GM19025 (cell line): Measurements from ENCODE around the gene NDUFA7.
"Not testable (repeated sequence)": the region's sequence is repeated elsewhere in the genome, so short reads cannot be mapped to it uniquely, and the experiment has no call there.

Experiments used
- ATAC-seq: cut with Tn5 transposase; IDR thresholded peaks from one replicate; pipeline ENCODE4 v1.9.1; 2021; ENCODE audit warnings: mild to moderate bottlenecking, low read depth, moderate library complexity; ENCODE audit not compliant: unreplicated experiment

Gene NDUFA7

DNA sequence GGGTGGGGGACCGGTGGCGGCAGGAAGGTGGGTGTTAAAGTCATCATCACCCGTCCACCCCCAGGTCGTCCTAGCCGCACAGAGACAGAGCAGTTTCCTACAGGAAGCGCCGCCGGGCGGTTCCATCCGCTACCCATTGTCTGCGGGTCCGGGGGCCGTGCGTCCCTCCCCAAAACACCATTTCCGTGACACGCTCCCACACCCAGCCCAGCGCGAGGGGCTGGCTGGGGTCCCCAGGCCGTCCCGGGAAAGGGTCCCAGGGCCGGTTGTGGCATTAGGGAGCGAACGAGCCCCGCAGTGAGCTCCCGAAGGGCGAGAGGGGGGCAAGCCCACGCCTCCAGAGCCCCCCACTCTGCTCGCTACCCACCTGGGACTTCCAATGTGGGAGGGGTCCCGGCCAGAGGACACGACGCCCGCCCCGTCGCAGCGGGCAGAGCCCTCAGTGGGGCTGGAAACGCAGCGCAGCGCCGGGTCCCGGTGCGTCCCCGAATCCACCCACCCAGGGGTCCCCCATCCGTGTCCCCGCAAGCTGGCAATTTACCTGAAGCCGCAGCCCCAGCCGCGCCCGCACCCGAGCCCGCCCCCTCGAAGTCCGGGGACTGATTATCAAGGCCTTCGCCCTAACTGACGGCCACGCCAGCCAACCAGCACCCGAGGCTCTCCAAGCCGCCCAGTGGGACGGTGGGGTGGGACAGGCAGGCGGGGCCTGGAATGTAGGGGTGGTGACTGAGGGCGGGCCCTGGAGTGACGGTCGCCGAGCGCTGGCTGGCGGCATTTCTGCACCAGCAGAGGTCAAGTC is 21.7 kb upstream of the NDUFA7 start, which contains the start of gene KANK3:
Gene KANK3 (minus strand): TSS at position 579 of the 799 bp plus-strand sequence. CDS start 5,434 bp downstream, outside the sequence.
- peak; percentile 95 for ATAC-seq

DNA sequence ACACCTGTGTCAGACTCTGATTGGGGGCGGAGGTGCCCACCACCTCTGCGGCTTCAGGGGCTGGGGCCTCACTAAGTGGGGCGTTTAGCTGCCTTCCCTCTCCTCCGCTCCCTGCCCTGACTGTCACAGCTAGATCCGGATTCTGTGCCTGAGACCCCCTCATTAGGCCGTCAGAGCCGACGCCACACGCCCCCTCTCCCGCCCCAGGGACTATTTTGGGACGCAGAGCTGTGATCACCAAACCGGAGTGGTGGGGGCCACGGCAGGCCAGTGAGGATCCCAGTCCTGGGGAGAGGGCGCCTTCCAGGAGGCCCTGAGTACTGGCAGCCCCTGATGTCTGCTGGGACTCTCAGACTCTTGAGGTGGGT is 21.1 kb upstream of the NDUFA7 start:
- ATAC-seq: no peak

DNA sequence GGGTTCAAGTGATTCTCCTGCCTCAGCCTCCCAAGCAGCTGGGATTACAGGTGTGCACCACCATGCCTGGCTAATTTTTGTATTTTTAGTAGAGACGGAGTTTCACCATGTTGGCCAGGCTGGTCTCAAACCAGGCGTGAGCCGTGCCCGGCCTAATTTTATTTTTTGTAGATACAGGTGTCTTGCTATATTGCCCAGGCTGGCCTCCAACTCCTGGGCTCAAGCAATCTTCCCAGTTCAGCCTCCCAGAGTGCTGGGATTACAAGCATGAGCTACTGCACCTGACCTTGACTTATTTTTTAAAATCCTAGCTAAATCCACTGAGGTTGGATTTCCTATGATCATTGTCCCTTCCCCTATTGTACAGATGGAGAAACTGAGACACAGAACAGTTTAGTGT is 20.3 kb upstream of the NDUFA7 start:
- ATAC-seq: not testable (repeated sequence)

DNA sequence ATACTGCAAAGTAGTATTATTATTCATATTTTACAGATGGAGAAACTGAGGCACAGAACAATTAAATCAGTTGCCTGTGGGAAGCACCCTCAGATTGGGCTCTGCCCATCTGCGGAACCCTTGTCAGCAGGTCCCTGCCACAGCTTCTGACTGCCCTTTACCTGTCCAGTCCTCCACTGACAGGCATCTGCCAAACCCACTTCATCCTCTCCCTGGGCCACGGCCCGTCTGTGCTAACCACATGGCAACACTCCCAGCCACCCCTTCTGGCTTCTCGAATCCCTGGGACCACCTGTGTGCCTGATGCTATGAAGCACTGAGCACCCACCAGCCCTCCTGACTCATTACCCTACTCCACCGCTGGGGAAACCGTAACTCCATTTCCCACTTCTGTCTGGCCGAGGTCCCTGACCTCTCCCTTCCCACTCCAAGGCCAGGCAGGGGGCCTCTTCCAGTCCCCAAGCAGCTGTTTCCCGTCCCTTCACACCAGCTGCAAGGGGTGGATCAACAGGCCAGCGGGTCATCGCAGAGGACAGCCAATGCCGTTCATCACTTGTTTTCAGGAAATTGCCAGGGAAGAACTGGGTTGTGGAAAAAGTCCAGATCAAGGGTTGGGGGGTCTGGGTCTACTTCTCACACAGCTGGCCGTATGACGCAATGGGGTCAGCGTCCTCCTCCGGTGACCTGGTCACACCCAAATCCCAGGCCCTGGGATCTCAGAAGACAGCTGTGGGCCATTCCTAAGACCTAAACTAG is 19.3 kb upstream of the NDUFA7 start:
- ATAC-seq: no peak

DNA sequence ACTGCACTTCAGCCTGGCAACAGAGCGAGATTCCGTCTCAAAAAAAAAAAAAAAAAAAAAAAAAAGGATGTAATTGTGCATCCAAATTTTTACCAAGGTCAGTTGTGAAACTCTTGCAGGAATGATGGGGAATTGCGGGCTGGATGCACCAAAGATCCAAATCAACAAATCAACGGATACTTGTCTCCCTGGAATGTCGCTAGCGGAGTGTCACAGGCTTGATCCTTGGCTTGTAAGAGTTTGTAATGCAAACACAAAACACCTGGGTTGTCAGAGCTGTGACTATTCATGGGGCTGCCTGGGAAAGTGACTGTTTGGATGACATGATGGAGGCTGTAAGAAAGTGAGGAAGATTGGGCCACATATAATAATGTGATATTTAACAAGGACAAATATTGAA is 17.7 kb upstream of the NDUFA7 start:
- ATAC-seq: no peak

DNA sequence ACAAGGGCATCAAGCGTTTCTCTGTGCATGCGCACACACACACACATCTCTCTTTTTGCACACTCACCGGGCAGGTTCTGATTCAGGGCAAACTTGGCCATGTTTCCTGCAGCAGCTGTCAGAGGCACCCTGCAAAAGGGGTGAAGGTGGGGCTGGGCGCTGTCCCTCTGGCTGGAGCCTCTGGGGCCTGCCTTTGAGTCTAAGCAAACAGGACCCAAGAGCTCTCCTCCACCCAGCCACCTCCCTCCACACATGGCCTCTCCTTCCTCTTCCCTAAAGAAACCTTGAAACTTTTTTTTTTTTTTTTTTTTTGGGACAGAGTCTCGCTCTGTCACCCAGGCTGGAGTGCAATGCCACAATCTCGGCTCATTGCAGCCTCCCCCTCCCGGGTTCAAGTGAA is 16.6 kb upstream of the NDUFA7 start:
- ATAC-seq: no peak

DNA sequence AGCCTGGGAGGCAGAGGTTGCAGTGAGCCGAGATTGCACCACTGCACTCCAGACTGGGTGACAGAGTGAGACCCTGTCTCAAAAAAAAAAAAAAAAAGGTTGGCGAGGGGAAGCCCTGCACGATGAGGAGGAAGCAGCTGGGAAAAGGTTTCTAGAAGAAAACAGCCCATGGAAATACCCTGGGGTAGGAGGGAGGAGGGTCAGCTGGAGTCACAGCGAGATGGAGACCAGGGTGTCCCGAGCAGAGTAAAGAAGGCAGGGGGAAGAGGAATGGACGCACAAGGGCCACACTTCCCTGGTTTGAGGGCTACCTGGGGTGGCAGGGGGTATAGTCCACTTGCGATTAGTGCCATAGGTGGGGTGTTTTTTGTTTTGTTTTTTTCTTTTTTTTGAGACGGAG is 15.5 kb upstream of the NDUFA7 start:
- no peak for ATAC-seq

DNA sequence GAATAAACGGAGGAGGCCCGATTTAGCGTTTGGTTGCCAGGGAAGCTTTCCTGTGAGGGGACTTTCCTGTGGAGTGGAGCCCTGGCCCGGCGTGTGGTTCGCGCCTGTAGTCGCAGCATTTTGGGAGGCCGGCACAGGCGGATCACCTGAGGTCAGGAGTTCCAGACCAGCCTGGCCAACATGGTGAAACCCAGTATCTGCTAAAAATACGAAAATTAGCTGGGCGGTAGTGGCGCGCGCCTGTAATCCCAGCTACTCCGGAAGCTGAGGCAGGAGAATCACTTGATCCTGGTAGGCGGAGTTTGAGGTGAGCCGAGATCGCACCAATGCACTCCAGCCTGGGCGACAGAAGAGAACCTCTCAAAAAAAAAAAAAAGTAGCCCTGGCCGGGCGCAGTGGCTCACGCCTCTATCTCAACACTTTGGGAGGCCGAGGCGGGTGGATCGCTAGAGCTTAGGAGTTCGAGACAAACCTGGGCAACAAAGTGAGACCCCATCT is 14.9 kb upstream of the NDUFA7 start:
- ATAC-seq: no peak

DNA sequence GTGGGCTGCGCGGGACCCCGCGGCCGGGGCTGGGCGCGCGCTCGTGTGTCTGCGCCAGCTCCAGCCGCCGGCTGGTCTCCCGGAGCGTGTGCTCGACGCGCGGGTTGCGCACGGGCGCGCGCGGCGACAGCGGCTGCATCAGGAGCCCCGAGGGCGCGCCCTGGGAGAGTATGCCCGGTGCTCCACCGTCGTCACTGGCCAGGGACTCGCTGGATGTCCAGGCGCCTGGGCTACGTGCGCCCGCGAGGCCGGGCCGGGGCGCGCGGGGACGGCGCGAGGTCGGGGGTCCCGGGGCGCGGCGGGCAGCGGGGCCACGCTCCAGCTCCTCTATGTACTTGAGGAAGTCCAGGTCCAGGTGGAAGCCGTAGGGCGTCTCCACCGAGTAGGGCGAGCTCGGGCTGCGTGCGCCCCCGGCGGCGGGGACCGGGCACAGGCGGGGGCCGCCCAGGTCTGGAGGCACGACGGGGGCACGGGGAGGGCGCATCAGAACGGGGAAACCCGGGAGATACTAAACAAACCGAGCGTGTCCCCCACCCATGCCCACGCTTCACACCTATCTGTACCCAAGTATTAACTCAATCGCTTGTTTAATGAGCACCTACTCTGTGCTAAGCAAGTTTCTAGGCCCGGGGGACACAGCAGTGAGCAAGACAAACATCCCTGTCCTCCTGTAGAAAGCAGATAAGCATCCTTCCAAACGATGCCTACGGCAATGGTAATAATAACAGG is 14.3 kb upstream of the NDUFA7 start:
- ATAC-seq: no peak

DNA sequence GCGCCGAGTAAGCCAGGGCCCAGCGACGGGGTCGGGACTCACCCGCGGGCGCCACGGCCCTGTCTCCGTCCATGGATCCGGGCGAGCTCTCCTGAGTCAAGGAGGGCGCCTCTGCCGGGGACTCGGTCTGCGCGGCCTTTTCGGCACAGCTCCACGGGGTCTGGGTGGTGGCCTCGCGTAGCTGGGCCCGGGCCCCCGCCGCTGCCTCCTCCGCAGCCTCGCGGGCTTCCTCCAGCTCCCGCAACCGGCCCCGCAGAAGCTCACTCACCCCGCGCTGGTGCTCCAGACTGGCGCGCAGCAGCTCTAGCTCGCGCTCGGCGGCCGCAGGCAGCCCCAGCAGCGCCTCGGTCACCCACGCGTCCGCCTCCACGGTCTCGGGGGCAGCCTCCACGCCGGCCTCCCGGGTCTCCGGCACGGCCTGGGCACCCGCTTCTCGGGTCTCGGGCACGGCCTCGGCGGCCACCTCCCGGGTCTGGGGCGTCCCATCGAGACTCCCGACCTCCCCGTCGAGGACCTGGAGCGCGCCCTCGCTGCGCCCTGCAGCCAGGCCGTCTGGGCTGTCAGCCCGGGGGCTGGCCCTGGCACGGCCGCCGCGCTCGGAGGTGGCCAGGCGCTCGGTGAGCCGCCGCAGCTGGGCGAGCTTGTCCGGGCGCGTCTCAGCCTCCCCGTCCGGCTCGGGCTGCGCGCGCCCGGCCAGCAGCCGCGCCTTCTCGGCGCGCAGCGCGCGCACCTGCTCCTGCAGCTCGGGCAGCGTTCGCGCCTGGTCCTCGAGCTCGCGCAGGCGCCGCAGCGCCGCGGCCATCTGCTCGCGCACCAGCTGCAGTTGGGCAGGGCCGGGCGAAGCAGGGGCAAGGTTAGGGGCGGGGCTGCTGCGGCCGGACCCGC is 13.5 kb upstream of the NDUFA7 start:
- no peak for ATAC-seq

DNA sequence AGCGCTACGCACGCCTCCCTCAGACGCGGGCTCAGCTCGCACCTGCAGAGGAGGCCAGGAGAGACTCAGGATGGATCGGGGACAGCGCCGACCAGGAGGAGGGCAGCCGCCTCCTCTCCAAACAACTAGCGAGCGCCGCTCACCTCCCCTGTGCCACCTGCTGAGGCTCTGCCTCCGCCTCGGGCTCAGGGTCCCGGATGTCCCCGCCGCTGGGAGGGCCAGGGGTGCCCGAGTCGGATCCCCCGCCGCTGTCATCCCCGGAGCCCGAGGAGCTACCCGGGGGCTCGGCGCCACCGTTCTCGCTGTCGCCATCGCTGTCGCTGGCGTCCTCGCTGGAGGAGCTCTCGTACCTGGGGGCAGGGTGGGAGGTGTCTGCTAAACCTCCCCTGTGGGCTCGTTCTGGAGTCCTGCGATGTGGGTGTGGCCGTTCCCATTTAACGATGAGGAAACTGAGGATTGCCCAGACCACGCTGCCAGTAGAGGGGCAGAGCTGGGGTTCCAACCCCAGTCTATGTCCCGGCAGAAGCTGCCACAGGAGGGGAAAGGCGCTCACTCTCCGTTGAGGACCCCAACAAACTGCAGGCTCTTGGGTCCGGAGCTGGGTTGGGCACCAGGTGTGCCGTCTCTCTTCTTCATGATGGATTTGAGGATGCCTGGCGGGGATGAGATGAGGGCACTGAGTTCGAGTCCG is 12.7 kb upstream of the NDUFA7 start:
- ATAC-seq: no peak

DNA sequence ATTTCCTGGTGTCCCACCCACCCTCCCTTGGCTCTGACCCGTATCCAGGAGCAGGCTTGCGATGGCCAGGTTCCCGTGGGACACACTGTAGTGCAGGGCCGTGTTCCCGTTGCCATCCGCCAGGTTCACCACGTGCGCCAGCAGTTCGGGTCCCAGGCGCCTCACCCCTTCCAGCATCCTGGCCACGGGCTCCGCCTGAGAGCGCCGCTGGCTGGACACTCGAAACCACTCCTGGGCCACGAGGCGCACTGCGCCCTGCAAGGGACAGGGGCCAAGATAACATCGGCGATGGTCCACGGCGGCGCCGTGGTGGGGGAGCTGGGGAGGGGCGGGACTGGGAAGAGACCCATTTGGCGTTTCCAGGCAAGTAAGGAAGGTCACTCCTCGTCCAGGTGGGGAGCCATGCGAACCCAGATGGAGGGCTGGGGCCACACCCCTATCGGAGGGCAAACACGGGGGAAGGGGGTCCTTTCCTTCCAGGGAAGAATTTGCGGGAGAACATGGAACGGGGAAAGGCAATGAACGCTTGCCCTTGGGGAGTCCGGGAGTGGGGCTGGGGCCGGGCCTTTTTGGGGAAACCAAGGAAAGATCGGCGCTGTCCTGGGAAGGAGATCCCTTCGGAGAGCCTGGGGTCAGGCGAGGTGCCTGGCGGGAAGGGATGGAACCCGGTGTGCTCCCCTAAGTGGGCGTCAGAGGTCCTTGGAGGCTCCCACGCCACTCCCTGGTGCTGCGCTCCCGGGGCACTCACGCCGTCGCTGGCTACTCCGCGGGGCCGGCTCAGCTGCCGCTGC is 12.0 kb upstream of the NDUFA7 start:
- ATAC-seq: no peak

DNA sequence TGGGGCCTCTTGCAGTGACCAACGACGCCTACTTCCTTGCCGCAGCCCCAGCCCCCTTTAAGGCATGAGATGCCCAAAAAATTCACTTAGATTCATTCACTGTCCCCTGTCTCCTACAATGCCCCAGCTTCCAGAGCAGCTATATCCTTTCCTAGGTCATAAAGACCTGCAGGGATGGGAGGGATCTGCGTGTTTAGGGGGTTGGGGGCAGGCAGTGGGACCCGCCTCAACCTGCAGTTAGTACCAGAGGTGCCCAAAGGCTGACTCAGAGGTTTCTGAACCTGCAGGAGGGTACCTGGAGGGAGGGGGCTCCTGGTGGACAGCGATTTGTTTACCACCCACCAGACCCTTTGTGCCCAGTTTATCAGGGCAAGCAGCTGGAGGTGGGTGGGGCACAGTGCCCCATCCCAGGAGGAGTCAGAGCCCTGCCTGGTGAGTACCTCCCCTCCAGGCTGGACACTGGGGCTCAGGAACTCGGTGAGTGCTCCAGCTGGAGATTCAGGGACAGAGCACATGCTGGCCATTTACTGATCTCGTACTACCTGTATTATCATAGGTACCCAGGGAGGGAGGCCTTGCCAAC is 10.2 kb upstream of the NDUFA7 start:
- no peak for ATAC-seq

DNA sequence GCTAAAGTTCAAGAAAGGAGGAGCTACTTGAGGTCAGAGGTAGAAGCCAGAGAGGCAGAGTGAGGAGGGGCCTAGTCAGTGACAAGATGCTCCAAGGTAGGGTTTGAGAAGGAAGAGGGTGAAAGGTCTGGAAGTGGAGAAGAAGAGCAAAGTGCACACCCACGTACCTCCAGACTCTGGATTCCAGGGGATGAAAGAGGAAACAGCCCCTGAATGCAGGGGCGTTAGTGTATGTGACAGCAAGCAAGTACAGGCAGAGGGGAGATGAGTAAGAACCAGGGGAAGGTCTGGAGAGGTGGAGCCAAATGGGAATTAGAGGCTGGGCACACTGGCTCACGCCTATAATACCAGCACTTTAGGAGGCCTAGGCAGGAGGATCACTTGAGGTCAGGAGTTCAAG is 8.8 kb upstream of the NDUFA7 start:
- no peak for ATAC-seq

DNA sequence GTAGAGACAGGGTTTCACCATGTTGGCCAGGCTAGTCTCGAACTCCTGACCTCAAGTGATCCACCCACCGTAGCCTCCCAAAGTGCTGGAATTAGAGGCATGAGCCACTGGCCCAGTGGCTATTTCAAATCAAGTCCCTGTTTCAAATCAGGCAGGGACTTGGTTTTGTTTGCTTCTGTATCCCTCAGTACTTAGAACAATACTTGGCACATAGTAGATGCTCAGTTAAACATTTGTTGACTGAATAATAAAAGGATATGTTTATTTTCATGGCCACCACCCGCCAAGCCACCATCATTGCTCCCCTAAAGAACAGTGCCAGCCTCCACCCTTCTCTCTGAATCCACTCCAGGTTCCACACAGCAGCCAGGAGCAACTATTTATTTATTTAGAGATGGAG is 4.3 kb upstream of the NDUFA7 start:
- no peak for ATAC-seq

DNA sequence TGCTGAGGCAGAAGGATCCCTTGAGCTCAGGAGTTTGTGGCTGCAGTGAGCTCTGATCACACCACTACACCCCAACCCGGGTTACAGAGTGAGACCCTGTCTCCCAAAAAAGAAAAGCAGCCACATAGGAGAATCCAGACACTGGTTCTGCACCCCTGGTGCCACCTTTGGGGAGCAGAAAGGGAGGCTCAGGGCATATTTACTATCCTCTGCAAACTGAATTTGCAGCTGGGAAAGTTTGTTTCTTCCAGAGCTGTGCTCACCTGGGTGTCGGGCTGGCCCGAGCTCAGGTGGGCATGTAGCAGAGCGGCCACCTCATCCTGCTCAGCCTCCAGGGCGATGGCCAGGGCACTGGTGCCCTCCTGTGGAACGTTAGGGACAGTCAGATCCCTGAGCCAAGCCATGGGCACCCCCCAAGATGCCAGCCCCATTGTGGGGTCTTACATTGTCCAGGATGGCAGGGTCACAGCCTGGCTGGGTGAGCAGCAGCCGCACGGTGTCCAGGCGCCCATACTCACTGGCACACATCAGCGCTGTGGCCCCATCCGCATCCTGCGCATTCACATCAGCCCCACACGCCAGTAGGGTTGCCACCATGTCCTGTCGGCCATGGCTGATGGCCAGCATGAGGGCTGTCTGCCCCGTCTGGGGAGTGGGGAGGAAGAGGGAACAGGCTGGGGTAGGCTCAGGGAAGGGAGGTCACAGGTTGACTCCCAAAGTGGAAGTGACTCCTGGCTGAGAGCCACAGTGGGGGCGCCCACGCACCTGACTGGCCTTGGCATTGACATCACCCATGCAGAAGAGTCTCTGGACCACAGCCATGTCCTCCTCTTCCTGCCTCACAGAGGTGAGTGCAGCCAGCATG is 3.2 kb upstream of the NDUFA7 start:
- ATAC-seq: no peak

DNA sequence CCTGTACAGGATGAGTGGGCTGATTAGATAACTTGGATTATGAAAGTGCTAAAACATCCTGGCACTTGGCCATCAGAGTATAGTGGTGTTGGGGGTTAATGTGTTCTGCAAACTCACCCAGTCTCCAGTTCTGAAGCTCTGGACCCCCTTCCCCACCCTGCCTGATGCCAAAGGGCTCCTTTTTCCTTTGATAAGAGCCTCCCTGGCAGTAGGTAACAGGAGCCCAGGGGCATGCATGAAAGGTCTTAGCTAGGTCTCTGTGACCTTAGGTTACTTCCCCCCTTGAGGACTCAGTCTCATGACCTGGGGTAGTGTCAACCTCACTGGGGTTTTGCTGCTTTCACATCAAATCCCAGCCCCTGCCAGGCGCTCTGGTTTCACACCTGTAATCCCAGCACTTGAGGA is 2.6 kb upstream of the NDUFA7 start:
- ATAC-seq: no peak

DNA sequence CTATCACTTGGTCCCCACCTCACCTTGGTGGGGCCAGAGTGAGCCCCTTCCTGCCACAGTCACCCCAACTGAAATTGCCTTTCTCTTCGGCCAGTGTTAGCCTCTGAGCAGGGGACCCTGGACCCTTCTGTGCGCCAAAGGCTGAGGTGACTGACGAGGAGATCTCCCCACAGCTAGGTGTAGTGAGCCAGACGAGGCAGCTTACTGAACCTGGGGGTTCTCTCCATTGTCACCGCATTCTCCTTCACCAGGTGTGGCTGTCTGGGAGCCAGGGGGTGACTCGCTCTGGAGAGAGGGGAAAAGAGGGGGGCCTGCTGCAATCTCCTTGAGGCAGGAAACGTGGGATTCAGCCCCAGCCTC is 1.4 kb upstream of the NDUFA7 start:
- no peak for ATAC-seq
